Subcutaneous abdominal adipose tissue (tissue), 5 donors: ENCODE results near the gene TSSC4.

Source experiments
- H3K27ac ChIP-seq: one replicate; pipeline ENCODE4 v1.7.0; 2013; ENCODE audit warnings: low read depth, mild to moderate bottlenecking, inconsistent platforms, low read length, moderate library complexity
- H3K27me3 ChIP-seq, 5 donors: one replicate each; pipeline ENCODE4 v1.7.0; 2013; ENCODE audit warnings: low read length in 5 of 5, inconsistent platforms in 1 of 5; ENCODE audit not compliant: control insufficient read depth in 5 of 5, insufficient read depth in 4 of 5
- H3K36me3 ChIP-seq, 5 donors: one replicate each; pipeline ENCODE4 v1.7.0; 2013; ENCODE audit warnings: low read length in 5 of 5; ENCODE audit not compliant: control insufficient read depth in 5 of 5, insufficient read depth in 5 of 5
- H3K4me1 ChIP-seq, 5 donors: one replicate each; pipeline ENCODE4 v1.7.0; 2013; ENCODE audit warnings: low read length in 5 of 5, mild to moderate bottlenecking in 3 of 5, moderate library complexity in 1 of 5; ENCODE audit not compliant: control insufficient read depth in 5 of 5, insufficient read depth in 5 of 5
- H3K4me3 ChIP-seq, 5 donors: one replicate each; pipeline ENCODE4 v1.7.0; 2013; ENCODE audit warnings: low read length in 5 of 5, low read depth in 1 of 5
- H3K9ac ChIP-seq, 5 donors: one replicate each; pipeline ENCODE4 v1.7.0; 2013; ENCODE audit warnings: low read length in 5 of 5, mild to moderate bottlenecking in 4 of 5, moderate library complexity in 3 of 5
- H3K9me3 ChIP-seq, 5 donors: one replicate each; pipeline ENCODE4 v1.7.0; 2013; ENCODE audit warnings: low read length in 5 of 5; ENCODE audit not compliant: control insufficient read depth in 5 of 5
- donor health status: healthy.
- donor health status: healthy.
- donor health status: healthy.
- donor health status: healthy.
- donor health status: healthy.

TSSC4 gene

DNA sequence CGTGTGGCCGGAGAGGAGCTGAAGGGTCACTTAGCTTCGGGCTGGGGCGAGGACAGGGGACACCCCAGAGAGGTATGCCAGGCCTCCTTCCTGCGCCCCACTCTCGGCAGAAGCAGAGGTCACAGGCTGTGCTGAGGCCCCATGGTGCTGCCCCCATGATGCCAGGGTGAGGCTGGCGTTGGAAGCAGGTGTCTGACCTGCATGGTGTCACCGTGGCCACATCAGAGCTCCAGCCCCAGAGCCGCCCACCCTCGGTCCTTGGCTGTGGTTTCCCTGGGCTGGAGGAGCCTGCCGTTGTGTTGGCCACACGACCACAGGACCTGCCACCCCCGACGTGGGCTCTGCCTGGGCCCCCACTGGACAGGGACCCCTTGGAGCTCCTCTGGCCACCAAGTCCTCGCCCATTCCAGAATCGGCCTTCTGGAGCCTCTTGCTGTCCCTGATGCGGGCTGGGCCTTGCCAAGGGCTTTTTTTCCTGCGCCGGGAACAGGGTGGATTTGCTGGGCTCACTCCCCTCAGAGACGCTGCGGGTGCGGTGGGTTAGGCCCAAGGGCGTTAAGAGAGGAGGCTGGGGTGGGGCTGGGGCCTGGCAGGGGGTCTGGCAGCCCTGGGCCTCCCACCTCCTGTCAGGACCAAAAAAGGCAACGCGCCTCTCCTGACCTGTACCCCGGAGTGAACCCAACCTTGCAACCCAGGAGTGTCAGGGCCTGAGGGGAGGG is 8.2 kb upstream of the TSSC4 start:
- Histone ChIP-seq H3K36me3 (peaks cover 0 to 76% (median 74%) of the 10 kb centered on the region in 5 donors), H3K4me3 (no peak overlapping the region)

GRCh38 chr11:2393111-2393868 is 7.3 kb upstream of the TSSC4 start:
- Histone ChIP-seq H3K4me1 (peaks cover 7 to 32% (median 29%) of the 10 kb centered on the region in 5 donors), H3K36me3 (peaks cover 0 to 84% (median 79%) of the 10 kb centered on the region in 5 donors), H3K9me3 (no peaks in the 10 kb centered on the region), H3K9ac (no peak overlapping the region), H3K27me3 (no peaks in the 10 kb centered on the region), H3K4me3 (no peak overlapping the region), H3K27ac (no peak overlapping the region)

More for the DNA sequence above, 8.2 kb upstream of the TSSC4 start:
- no peaks in the 10 kb centered on the region for H3K27me3 ChIP-seq
- peaks cover 7 to 39% (median 36%) of the 10 kb centered on the region in 5 donors for H3K4me1 ChIP-seq
- H3K9ac ChIP-seq, result peak overlapping the region in 1 of 5 donors; percentile 35
- H3K9me3 ChIP-seq, result no peaks in the 10 kb centered on the region
- no peak overlapping the region for H3K27ac ChIP-seq

DNA sequence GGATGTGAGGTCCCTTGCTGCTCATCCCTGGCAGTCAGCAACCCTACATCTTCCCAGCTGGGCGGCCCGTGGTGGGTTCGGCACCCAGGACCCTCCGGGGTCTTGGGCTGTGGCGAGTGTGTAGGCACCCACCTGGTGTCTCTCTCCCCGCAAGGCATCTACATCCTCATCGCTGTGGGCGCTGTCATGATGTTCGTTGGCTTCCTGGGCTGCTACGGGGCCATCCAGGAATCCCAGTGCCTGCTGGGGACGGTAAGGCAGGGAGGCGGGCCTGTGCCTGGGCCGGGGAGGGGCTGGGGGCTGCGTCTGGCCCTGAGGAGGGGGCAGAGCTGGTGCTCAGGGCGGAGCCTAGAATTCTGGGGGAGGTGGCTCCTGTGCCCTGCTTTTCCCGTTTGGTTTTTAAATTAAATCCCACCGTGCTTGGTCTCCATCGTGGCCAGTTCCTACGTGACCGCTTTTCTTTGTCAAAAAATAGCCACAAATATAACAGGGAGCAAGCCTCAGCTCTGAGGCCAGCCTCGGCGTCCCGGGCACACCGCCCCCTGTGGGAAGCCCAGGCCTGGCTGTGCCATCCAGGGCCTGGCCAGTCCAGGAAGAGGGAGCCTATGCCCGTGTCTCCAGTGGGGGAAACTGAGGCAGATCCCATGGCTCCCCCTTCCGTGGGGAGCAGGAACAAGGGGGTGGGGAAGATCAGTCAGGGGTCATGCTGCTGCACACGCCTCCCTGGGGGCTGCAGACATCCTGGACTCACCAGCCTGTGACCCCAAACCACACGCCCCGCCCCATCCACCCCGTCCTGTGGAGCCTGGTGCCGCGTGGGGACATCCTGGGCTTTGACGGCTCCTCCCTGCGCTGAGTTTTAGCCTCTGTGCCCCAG is 6.4 kb upstream of the TSSC4 start:
- Histone ChIP-seq H3K4me3 (no peak overlapping the region), H3K27me3 (no peaks in the 10 kb centered on the region), H3K4me1 (peaks cover 3 to 32% (median 28%) of the 10 kb centered on the region in 5 donors), H3K9me3 (no peaks in the 10 kb centered on the region), H3K9ac (no peak overlapping the region), H3K27ac (no peak overlapping the region), H3K36me3 (peaks cover 0 to 86% (median 80%) of the 10 kb centered on the region in 5 donors)

DNA sequence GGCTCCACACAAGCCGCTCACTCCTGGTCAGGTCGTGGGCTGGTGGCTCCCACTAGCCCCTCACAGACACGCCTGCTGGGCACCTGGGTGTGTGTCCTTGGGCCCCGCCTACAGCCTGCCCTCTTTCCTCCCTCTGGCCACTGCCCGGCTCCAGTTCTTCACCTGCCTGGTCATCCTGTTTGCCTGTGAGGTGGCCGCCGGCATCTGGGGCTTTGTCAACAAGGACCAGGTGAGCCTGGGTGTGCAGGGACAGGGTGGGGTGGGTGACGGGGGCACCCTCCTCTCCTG is 5.8 kb upstream of the TSSC4 start:
- H3K27me3 ChIP-seq, result no peaks in the 10 kb centered on the region
- H3K27ac ChIP-seq, result no peak overlapping the region
- H3K36me3 ChIP-seq, result peaks cover 0 to 86% (median 79%) of the 10 kb centered on the region in 5 donors
- no peak overlapping the region for H3K4me3 ChIP-seq
- no peaks in the 10 kb centered on the region for H3K9me3 ChIP-seq
- H3K4me1 ChIP-seq, result peaks cover 2 to 32% (median 28%) of the 10 kb centered on the region in 5 donors
- no peak overlapping the region for H3K9ac ChIP-seq

DNA sequence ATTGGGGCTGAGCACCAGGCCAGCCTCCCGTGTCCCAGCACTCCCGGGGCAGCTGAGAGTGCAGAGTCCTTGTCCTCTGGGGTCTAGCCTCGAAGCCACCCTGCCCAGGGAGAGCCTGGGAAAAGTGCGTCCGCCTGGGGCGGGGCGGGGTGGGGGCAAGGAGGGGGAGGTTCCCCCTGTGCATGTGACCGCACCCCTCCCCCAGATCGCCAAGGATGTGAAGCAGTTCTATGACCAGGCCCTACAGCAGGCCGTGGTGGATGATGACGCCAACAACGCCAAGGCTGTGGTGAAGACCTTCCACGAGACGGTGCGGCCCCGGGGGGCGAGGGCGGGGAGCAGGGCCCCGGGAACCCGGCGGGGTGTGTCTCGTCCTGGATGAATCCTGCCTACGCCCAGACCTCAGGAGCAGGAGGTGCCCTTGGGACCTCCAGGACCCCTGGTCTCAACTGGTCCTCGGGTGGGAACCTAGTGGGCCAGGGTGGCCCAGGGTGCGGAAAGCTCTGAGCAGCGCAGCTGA is 5.3 kb upstream of the TSSC4 start:
- Histone ChIP-seq H3K9me3 (no peaks in the 10 kb centered on the region), H3K4me3 (no peak overlapping the region), H3K27me3 (peaks cover 0 to 3% (median 0%) of the 10 kb centered on the region in 5 donors), H3K27ac (no peak overlapping the region), H3K9ac (no peak overlapping the region), H3K4me1 (peaks cover 3 to 30% (median 23%) of the 10 kb centered on the region in 5 donors), H3K36me3 (peaks cover 0 to 81% (median 78%) of the 10 kb centered on the region in 5 donors)

DNA sequence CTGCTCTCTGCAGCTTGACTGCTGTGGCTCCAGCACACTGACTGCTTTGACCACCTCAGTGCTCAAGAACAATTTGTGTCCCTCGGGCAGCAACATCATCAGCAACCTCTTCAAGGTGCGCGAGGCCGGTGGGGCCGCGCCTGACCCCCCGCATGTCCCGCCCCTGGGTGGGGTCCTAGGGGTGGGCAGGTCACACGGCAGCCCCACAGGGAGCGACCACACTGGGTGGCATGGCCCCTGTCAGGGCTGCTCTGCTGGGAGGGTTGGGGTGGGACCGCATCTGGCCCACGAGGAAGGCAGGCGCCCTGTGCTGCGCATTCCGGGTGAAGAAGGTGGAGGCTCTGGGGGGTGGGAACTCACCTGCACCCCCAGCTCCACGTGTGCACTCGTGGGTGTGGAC is 4.7 kb upstream of the TSSC4 start:
- H3K9me3 ChIP-seq, result no peaks in the 10 kb centered on the region
- peaks cover 0 to 77% (median 74%) of the 10 kb centered on the region in 5 donors for H3K36me3 ChIP-seq
- H3K9ac ChIP-seq, result no peak overlapping the region
- peaks cover 0 to 4% (median 0%) of the 10 kb centered on the region in 5 donors for H3K27me3 ChIP-seq
- peaks cover 5 to 28% (median 21%) of the 10 kb centered on the region in 5 donors for H3K4me1 ChIP-seq
- H3K4me3 ChIP-seq, result no peak overlapping the region
- H3K27ac ChIP-seq, result no peak overlapping the region

- no peak overlapping the region for H3K27ac ChIP-seq
- no peaks in the 10 kb centered on the region for H3K9me3 ChIP-seq
- peaks cover 5 to 30% (median 25%) of the 10 kb centered on the region in 5 donors for H3K4me1 ChIP-seq
- peaks cover 0 to 4% (median 0%) of the 10 kb centered on the region in 5 donors for H3K27me3 ChIP-seq
- no peak overlapping the region for H3K9ac ChIP-seq
- peaks cover 0 to 71% (median 68%) of the 10 kb centered on the region in 5 donors for H3K36me3 ChIP-seq
- H3K4me3 ChIP-seq, result no peak overlapping the region
Observed at GRCh38 chr11:2396471-2396870, 4.1 kb upstream of the TSSC4 start.

- Histone ChIP-seq H3K9ac (no peak overlapping the region), H3K27ac (no peak overlapping the region), H3K4me3 (no peak overlapping the region), H3K4me1 (peaks cover 5 to 33% (median 30%) of the 10 kb centered on the region in 5 donors), H3K9me3 (no peaks in the 10 kb centered on the region), H3K27me3 (peaks cover 0 to 4% (median 0%) of the 10 kb centered on the region in 5 donors), H3K36me3 (peaks cover 0 to 67% (median 64%) of the 10 kb centered on the region in 5 donors)
Observed at GRCh38 chr11:2397005-2397404, 3.5 kb upstream of the TSSC4 start.

- H3K27me3 ChIP-seq, result peaks cover 0 to 4% (median 0%) of the 10 kb centered on the region in 5 donors
- H3K4me1 ChIP-seq, result peaks cover 5 to 36% (median 31%) of the 10 kb centered on the region in 5 donors
- H3K36me3 ChIP-seq, result peaks cover 0 to 68% (median 65%) of the 10 kb centered on the region in 5 donors
Observed at GRCh38 chr11:2398664-2399355, 1.7 kb upstream of the TSSC4 start.

More at GRCh38 chr11:2398664-2399355, 1.7 kb upstream of the TSSC4 start:
- no peaks in the 10 kb centered on the region for H3K9me3 ChIP-seq
- H3K27ac ChIP-seq, result peak overlapping the region; percentile 96
- H3K9ac ChIP-seq, result peak overlapping the region in 4 of 5 donors; percentile 75 to 87 (median 85)
- peak overlapping the region in 3 of 5 donors; percentile 64 to 74 (median 65) for H3K4me3 ChIP-seq
